Testis (tissue), 3 donors: ENCODE measurements around the gene CLIP3. TPM values are rescaled to one million over a fixed set of nuclear protein-coding genes. Genes with fewer than 3 reads are reported as not detected.

Experiments used
- DNase-seq: peaks from one replicate; pipeline ENCODE4 v3.0.0-alpha.2; 2019
- H3K27ac ChIP-seq, 2 donors: fragments of 200-600 bp; sonication (generic); one replicate each; pipeline ENCODE4 v1.5.1; 2019
- H3K27me3 ChIP-seq: fragments of 200-600 bp; sonication (generic); one replicate; pipeline ENCODE4 v1.5.1; 2019
- H3K36me3 ChIP-seq: fragments of 200-600 bp; sonication (generic); one replicate; pipeline ENCODE4 v1.5.1; 2017; ENCODE audit warnings: low read depth; ENCODE audit errors: missing control alignments
- H3K4me1 ChIP-seq: fragments of 200-600 bp; sonication (generic); one replicate; pipeline ENCODE4 v1.5.1; 2019
- H3K4me3 ChIP-seq, 2 donors: fragments of 200-600 bp; sonication (generic); one replicate each; pipeline ENCODE4 v1.5.1; 2017 to 2019
- H3K9me3 ChIP-seq: fragments of 200-600 bp; sonication (generic); one replicate; pipeline ENCODE4 v1.5.1; 2017
- CTCF ChIP-seq, 3 experiments: fragments of 450-650 bp in 2 of 3; fragments of 200-600 bp in 1 of 3; sonication (generic) in 1 of 3; IDR thresholded peaks; one replicate each; pipeline ENCODE4 v1.5.1; 2016 to 2019; ENCODE audit warnings: antibody characterized with exemption in 3 of 3, mild to moderate bottlenecking in 2 of 3, moderate library complexity in 1 of 3
- POLR2A ChIP-seq: fragments of 450-650 bp; IDR thresholded peaks from one replicate; pipeline ENCODE4 v1.6.1; 2017; ENCODE audit warnings: antibody characterized with exemption, mild to moderate bottlenecking, moderate library complexity
- WGBS, 2 donors: methylation state at CpG; one replicate each; pipeline ENCODE4 v1.1.5; 2018; 5-methylcytosine and 5-hydroxymethylcytosine counted together
- intact Hi-C: fragments of 100-400 bp; cut with DNase I; formaldehyde crosslinking; loops from one replicate; pipeline ENCODE4 v1.15.1; 2023; ENCODE audit warnings: low total_unique reads
- polyA plus RNA-seq: library from polyadenylated mRNA; stranded (reverse); fragments of 350-450 nt; fragmentation: Illumina TruSeq; extraction: RNeasy Lipid Tissue Mini Kit (QIAGEN cat#74804); gene quantifications from one replicate; pipeline ENCODE4 v1.2.3, GENCODE V29; 2014; ENCODE audit warnings: low read depth, low replicate concordance; ENCODE audit not compliant: insufficient read depth
- total RNA-seq, 2 donors: library from RNA; depleted of rRNA; stranded (reverse); fragments of >200 nt; gene quantifications; one replicate each; pipeline ENCODE4 v1.2.3, GENCODE V29; 2016

CLIP3 gene
- total and polyA plus RNA-seq, 3 donors from 2014 or later, result 18.2 to 24.2 (median 20.7) TPM

- Histone ChIP-seq H3K27me3 (no peaks in the 10 kb centered on the region), H3K27ac (no peak overlapping the region), H3K4me1 (no peaks in the 10 kb centered on the region), H3K9me3 (no peaks in the 10 kb centered on the region), H3K4me3 (no peak overlapping the region), H3K36me3 (no peaks in the 10 kb centered on the region)
- DNase-seq, result no peak
- WGBS, 2 donors, result 61 to 79% methylated on average over 12 to 20 of the region's 20 CpGs
- TF ChIP-seq POLR2A (no peak), CTCF (IDR thresholded peaks at IDR 0.05) (no peak)
- intact Hi-C loops, result no loop called here
These were observed 53.8 kb downstream of the CLIP3 start for GRCh38 chr19:35978832-35979365.

- no peaks in the 10 kb centered on the region for H3K9me3 ChIP-seq
- H3K4me1 ChIP-seq, result no peaks in the 10 kb centered on the region
- intact Hi-C loops, result no loop called here
- no peaks in the 10 kb centered on the region for H3K27me3 ChIP-seq
- no peak overlapping the region for H3K4me3 ChIP-seq
- no peak for TF ChIP-seq CTCF (IDR thresholded peaks at IDR 0.05)
- TF ChIP-seq POLR2A, result no peak
- DNase-seq, result no peak
- no peak overlapping the region for H3K27ac ChIP-seq
- WGBS, 2 donors, result 47 to 54% methylated on average over 5 of the region's 5 CpGs
- no peaks in the 10 kb centered on the region for H3K36me3 ChIP-seq
These were observed 54.4 kb downstream of the CLIP3 start for GRCh38 chr19:35978271-35978670.

- H3K9me3 ChIP-seq, result no peaks in the 10 kb centered on the region
- TF ChIP-seq POLR2A, result no peak
- no peak for TF ChIP-seq CTCF (IDR thresholded peaks at IDR 0.05)
- no peak for DNase-seq
- intact Hi-C loops, result no loop called here
- H3K36me3 ChIP-seq, result no peaks in the 10 kb centered on the region
- no peaks in the 10 kb centered on the region for H3K27me3 ChIP-seq
- no peaks in the 10 kb centered on the region for H3K4me1 ChIP-seq
- no peak overlapping the region for H3K4me3 ChIP-seq
- H3K27ac ChIP-seq, result no peak overlapping the region
- WGBS, 2 donors, result 68 to 75% methylated on average over 12 to 14 of the region's 14 CpGs
These were observed 55.0 kb downstream of the CLIP3 start for GRCh38 chr19:35977446-35978222.

GRCh38 chr19:35975608-35976214, 57.0 kb downstream of the CLIP3 start:
- intact Hi-C loops, result no loop called here
- H3K27me3 ChIP-seq, result no peaks in the 10 kb centered on the region
- no peak for DNase-seq

More at GRCh38 chr19:35975608-35976214, 57.0 kb downstream of the CLIP3 start:
- no peak overlapping the region for H3K27ac ChIP-seq
- 36 to 52% methylated on average over 5 of the region's 5 CpGs for WGBS, 2 donors
- H3K9me3 ChIP-seq, result no peaks in the 10 kb centered on the region
- H3K36me3 ChIP-seq, result no peaks in the 10 kb centered on the region
- H3K4me1 ChIP-seq, result no peaks in the 10 kb centered on the region
- no peak overlapping the region for H3K4me3 ChIP-seq
- TF ChIP-seq POLR2A (no peak), CTCF (IDR thresholded peaks at IDR 0.05) (no peak)
